GM06990 (cell line): Measurements from ENCODE around the gene TMPRSS3.

ENCODE experiments used
- DNase-seq: peaks from one replicate; pipeline ENCODE4 v3.0.0-alpha.2; 2011; ENCODE audit not compliant: insufficient read length; ENCODE audit errors: extremely low read depth
- H3K27me3 ChIP-seq: replicated peaks from 2 replicates; pipeline ENCODE4 v1.6.0; 2011; ENCODE audit warnings: low read length; ENCODE audit not compliant: control insufficient read depth, insufficient read depth
- H3K36me3 ChIP-seq: 2 replicates; pipeline ENCODE4 v1.5.1; 2011; ENCODE audit warnings: low read length; ENCODE audit not compliant: control insufficient read depth, insufficient read depth
- H3K4me3 ChIP-seq: replicated peaks from 2 replicates; pipeline ENCODE4 v1.5.1; 2011; ENCODE audit warnings: low read depth, mild to moderate bottlenecking, control low read depth, low read length
- TF ChIP-seq, protein P1 (sequence below): IDR thresholded peaks from 2 replicates; pipeline ENCODE4 v1.5.1; 2011; ENCODE audit warnings: low read length, control low read depth, mild to moderate bottlenecking, inconsistent platforms; ENCODE audit not compliant: insufficient read depth, poor library complexity, severe bottlenecking

The TMPRSS3 gene

DNA sequence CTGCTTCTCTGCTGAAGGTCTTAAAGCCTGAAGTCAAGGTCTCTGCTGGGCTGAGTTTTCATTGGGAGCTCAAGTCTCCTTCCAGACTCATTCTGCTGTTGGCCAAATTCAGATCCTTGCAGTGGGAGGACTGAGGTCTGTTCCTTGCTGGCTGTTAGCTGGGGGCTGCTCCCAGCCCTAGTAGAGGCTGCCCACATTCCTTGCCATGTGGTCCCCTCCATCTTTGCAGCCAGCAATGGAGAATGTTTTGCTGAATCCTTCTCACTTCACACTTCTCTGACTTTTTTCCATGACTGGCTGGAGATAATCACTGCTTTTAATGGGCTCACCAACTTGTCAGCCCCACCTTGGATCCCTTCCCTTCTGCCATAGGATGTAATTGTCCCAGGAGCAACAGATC lies 41.1 kb upstream of the TMPRSS3 start:
- Histone ChIP-seq H3K27me3 (no peaks in the 10 kb centered on the region), H3K36me3 (no peaks in the 10 kb centered on the region), H3K4me3 (no peak overlapping the region)
- DNase-seq, result no peak
- TF ChIP-seq, protein P1, sequence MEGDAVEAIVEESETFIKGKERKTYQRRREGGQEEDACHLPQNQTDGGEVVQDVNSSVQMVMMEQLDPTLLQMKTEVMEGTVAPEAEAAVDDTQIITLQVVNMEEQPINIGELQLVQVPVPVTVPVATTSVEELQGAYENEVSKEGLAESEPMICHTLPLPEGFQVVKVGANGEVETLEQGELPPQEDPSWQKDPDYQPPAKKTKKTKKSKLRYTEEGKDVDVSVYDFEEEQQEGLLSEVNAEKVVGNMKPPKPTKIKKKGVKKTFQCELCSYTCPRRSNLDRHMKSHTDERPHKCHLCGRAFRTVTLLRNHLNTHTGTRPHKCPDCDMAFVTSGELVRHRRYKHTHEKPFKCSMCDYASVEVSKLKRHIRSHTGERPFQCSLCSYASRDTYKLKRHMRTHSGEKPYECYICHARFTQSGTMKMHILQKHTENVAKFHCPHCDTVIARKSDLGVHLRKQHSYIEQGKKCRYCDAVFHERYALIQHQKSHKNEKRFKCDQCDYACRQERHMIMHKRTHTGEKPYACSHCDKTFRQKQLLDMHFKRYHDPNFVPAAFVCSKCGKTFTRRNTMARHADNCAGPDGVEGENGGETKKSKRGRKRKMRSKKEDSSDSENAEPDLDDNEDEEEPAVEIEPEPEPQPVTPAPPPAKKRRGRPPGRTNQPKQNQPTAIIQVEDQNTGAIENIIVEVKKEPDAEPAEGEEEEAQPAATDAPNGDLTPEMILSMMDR, result no peak

DNA sequence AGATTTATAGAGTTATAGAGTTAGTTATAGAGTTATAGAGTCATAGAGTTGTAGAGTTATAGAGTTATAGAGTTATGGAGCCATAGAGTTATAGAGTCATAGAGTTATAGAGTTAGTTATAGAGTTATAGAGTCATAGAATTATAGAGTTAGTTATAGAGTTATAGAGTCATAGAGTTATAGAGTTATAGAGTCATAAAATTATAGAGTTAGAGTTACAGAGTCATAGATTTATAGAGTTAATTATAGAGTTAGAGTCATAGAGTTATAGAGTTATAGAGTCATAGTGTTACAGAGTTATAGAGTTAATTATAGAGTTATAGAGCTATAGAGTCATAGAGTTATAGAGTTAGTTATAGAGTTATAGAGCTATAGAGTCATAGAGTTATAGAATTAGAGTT lies 40.0 kb upstream of the TMPRSS3 start:
- no peaks in the 10 kb centered on the region for H3K36me3 ChIP-seq
- TF ChIP-seq, protein P1, result no peak
- H3K27me3 ChIP-seq, result no peaks in the 10 kb centered on the region
- no peak overlapping the region for H3K4me3 ChIP-seq
- DNase-seq, result no peak

DNA sequence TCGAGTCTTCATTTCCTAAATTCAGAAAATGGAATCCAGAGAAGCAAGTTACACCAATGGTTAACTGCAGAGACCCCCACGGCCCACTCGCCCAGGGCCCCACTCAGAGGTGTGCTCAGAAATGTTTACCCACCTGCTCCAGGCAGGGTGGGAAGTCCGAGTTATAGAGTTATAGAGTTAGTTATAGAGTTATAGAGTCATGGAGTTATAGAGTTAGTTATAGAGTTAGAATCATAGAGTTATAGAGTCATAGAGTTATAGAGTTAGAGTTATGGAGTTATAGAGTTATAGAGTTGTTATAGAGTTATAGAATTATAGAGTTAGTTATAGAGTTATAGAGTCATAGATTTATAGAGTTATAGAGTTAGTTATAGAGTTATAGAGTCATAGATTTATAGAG lies 39.5 kb upstream of the TMPRSS3 start:
- no peaks in the 10 kb centered on the region for H3K27me3 ChIP-seq
- TF ChIP-seq, protein P1, result no peak
- H3K36me3 ChIP-seq, result no peaks in the 10 kb centered on the region
- no peak for DNase-seq
- H3K4me3 ChIP-seq, result no peak overlapping the region

DNA sequence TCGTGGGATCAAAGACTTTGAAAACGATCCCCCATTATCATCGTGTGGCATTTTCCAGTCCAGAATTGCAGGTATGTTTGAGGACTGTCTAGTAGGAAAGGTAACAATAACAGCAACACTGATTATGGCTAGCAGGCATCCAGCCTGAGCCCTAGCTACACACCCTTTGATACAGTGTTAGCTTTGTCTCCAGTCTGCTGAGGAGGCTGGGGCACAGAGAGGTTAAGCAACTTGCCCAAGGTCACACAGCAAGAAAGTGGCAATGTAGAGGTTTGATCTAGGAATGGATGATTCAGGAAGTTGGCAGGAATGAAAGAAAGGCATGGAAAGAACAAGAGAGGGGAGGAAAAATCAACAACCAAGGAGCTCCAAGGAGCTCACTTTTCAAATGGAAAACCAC lies 39.0 kb upstream of the TMPRSS3 start:
- Histone ChIP-seq H3K36me3 (no peaks in the 10 kb centered on the region), H3K27me3 (no peaks in the 10 kb centered on the region), H3K4me3 (no peak overlapping the region)
- TF ChIP-seq, protein P1, result no peak
- DNase-seq, result no peak

DNA sequence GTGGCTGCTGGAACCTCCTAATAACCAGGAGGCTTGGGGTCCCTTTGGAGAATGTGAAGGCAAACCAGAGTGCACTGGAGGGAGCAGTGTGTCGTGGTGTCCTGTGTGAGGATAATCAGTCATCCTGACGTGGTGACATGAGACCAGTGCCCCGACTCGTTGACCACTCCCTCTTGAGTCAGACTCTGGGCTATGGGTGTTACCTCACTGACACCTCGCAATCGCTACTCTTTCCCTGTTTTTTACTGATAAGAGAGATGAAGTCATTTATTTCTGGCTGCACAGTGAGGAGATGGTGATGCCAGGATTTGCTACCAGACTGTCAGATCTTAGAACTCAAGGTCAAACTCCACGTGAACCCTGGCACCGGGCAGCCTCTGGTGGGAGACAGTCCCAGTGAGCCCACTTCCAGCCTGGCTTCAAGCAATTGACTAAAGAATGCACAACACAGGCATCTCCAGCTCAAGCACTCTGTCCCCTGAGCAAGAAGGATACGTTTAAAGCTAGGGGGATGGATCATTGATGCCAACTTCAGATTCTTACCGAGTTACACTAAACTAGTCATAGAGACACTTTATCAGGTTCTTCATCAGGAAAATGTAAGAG lies 38.2 kb upstream of the TMPRSS3 start:
- TF ChIP-seq, protein P1, result no peak
- Histone ChIP-seq H3K27me3 (no peaks in the 10 kb centered on the region), H3K36me3 (no peaks in the 10 kb centered on the region), H3K4me3 (no peak overlapping the region)
- no peak for DNase-seq

DNA sequence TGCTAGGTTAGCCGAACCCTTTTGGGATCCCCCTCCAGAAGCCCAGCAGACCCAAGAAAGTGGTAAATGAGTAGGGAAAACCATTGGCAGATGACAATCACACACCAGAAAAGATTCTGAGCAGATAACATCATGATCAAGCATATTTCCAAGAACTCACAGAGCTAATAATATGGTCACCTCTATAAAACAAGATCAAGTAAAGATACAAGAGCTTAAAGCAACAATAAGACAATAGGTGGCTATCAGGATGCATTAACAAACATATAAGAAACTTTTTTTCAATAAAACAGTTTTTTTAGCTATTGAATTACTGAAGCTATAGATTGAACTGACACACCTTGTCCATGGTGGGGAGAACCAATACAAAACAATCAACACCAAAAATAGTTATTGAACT lies 36.8 kb upstream of the TMPRSS3 start:
- no peaks in the 10 kb centered on the region for H3K36me3 ChIP-seq
- no peak for DNase-seq
- H3K27me3 ChIP-seq, result no peaks in the 10 kb centered on the region
- TF ChIP-seq, protein P1, result no peak
- H3K4me3 ChIP-seq, result no peak overlapping the region
